ENCODE data around the gene NELFA. TPM values are rescaled to one million over a fixed set of nuclear protein-coding genes. Genes with fewer than 3 reads are reported as not detected.

The NELFA gene
- total and polyA plus RNA-seq, 2 of the 13 experiments (the other 11 are each of a cell fraction or from before 2014, with no cell fraction given) = 13.3 to 18.5 TPM

GRCh38 chr4:2008921-2009650, at the start of gene NELFA (continued):
- no peak for TF ChIP-seq E2F5 (CRISPR knock-in tag; conservative IDR thresholded peaks at IDR 0.05)
- peak; percentile 94 for TF ChIP-seq FLYWCH1 (CRISPR knock-in tag; IDR thresholded peaks at IDR 0.05)
- no peak for TF ChIP-seq ZNF740 (CRISPR knock-in tag; IDR thresholded peaks at IDR 0.05)
- TF ChIP-seq MEIS1 (CRISPR knock-in tag; IDR thresholded peaks at IDR 0.05; ENCODE audit: borderline replicate concordance) = peak; percentile 78
- peak; percentile 82; the same call in 1 of the 2 replicates for TF ChIP-seq DNMT1 (CRISPR knock-in tag; IDR thresholded peaks at IDR 0.05)
- TF ChIP-seq KDM5A (IDR thresholded peaks at IDR 0.05; ENCODE audit: borderline replicate concordance, low read length) = peak; percentile 91
- no peak for TF ChIP-seq ZNF44 (CRISPR knock-in tag; IDR thresholded peaks at IDR 0.05)
- TF ChIP-seq KLF15 (CRISPR knock-in tag; IDR thresholded peaks at IDR 0.05; ENCODE audit: borderline replicate concordance) = peak; percentile 70; the same call in 1 of the 2 replicates
- TF ChIP-seq SMAD3 (CRISPR knock-in tag; IDR thresholded peaks at IDR 0.05) = peak; percentile 53; the same call in 1 of the 2 replicates
- no peak for TF ChIP-seq ZNF382 (CRISPR knock-in tag; IDR thresholded peaks at IDR 0.05; ENCODE audit: borderline replicate concordance)
- TF ChIP-seq DDIT3 (CRISPR knock-in tag; IDR thresholded peaks at IDR 0.05) = no peak
- TF ChIP-seq TOE1 (CRISPR knock-in tag; IDR thresholded peaks at IDR 0.05) = no peak
- peak; percentile 74; the same call in 1 of the 2 replicates for TF ChIP-seq TFE3 (CRISPR knock-in tag; IDR thresholded peaks at IDR 0.05)
- no peak for TF ChIP-seq ZNF550 (CRISPR knock-in tag; IDR thresholded peaks at IDR 0.05; ENCODE audit: borderline replicate concordance)
- TF ChIP-seq ZNF350 (CRISPR knock-in tag; IDR thresholded peaks at IDR 0.05; ENCODE audit: borderline replicate concordance, low read depth) = peak; percentile 87; the same call in 1 of the 2 replicates
- TF ChIP-seq ZNF530 (CRISPR knock-in tag; IDR thresholded peaks at IDR 0.05; ENCODE audit: low read depth) = no peak
- peak; percentile 11; the same call in 1 of the 2 replicates for TF ChIP-seq HOXA5 (CRISPR knock-in tag; IDR thresholded peaks at IDR 0.05)
- no peak for TF ChIP-seq ZUFSP (CRISPR knock-in tag; IDR thresholded peaks at IDR 0.05; ENCODE audit: borderline replicate concordance)
- no peak; the same call in 1 of the 2 replicates for TF ChIP-seq ZNF317 (CRISPR knock-in tag; IDR thresholded peaks at IDR 0.05)
- peak; percentile 78 for TF ChIP-seq JUND (CRISPR knock-in tag; IDR thresholded peaks at IDR 0.05)
- peak; percentile 63; the same call in 1 of the 2 replicates for TF ChIP-seq ZNF280B (CRISPR knock-in tag; IDR thresholded peaks at IDR 0.05; ENCODE audit: borderline replicate concordance)
- TF ChIP-seq MYC (CRISPR knock-in tag; IDR thresholded peaks at IDR 0.05; ENCODE audit: borderline replicate concordance) = peak; percentile 43
- TF ChIP-seq ESRRA (CRISPR knock-in tag; IDR thresholded peaks at IDR 0.05; ENCODE audit: low read depth) = no peak; the same call in 1 of the 2 replicates
